OCI-LY3 (cell line): ENCODE results near the gene DNM1.

ENCODE experiments used
- H2AFZ ChIP-seq: fragments of 200-600, 300-600 bp; shearing (Covaris generic); 2 replicates; pipeline ENCODE4 v1.6.0; 2014; ENCODE audit warnings: antibody characterized with exemption, low read depth, low read length
- H3K27ac ChIP-seq: fragments of 200-600, 300-600 bp; sonication (generic); 2 replicates; pipeline ENCODE4 v1.5.1; 2014; ENCODE audit warnings: mild to moderate bottlenecking, low read length, moderate library complexity, mixed read lengths
- H3K27me3 ChIP-seq: fragments of 200-600, 300-600 bp; sonication (generic); 2 replicates; pipeline ENCODE4 v1.6.1; 2014; ENCODE audit warnings: low read depth, low read length, mixed read lengths
- H3K36me3 ChIP-seq: fragments of 200-600, 300-600 bp; sonication (generic); replicated peaks from 2 replicates; pipeline ENCODE3; 2014; ENCODE audit warnings: low read depth, low read length, mixed read lengths
- H3K4me1 ChIP-seq: fragments of 300-600, 200-600 bp; sonication (generic); 2 replicates; pipeline ENCODE4 v1.6.1; 2014; ENCODE audit warnings: low read length, mixed read lengths
- H3K4me2 ChIP-seq: fragments of 200-600, 300-600 bp; sonication (generic); 2 replicates; pipeline ENCODE4 v1.6.1; 2014; ENCODE audit warnings: low read length, mixed read lengths
- H3K4me3 ChIP-seq: fragments of 300-600, 200-600 bp; sonication (generic); 2 replicates; pipeline ENCODE4 v1.5.1; 2014; ENCODE audit warnings: antibody characterized with exemption, mild to moderate bottlenecking, low read length, moderate library complexity
- H3K79me2 ChIP-seq: fragments of 300-600, 200-600 bp; shearing (Covaris generic); 2 replicates; pipeline ENCODE4 v1.6.1; 2014; ENCODE audit warnings: mild to moderate bottlenecking, low read length, mixed read lengths
- H3K9ac ChIP-seq: fragments of 300-600, 200-600 bp; shearing (Covaris generic); 2 replicates; pipeline ENCODE4 v1.6.0; 2014; ENCODE audit warnings: mild to moderate bottlenecking, low read length, moderate library complexity
- H3K9me3 ChIP-seq: fragments of 200-600, 300-600 bp; shearing (Covaris generic); 2 replicates; pipeline ENCODE4 v1.6.1; 2014; ENCODE audit warnings: low read length, mixed read lengths; ENCODE audit not compliant: insufficient read depth
- H4K20me1 ChIP-seq: fragments of 200-600, 300-600 bp; sonication (generic); 2 replicates; pipeline ENCODE4 v1.6.1; 2016; ENCODE audit warnings: low read length, mixed read lengths; ENCODE audit not compliant: insufficient read depth
- CTCF ChIP-seq: fragments of 200-600, 300-600 bp; sonication (generic); IDR thresholded peaks from 2 replicates; pipeline ENCODE4 v1.5.1; 2014; ENCODE audit warnings: antibody characterized with exemption, low read length, low read depth
- EZH2phosphoT487 ChIP-seq: fragments of 200-600 bp; shearing (Covaris generic); IDR thresholded peaks from 2 replicates; pipeline ENCODE4 v1.6.1; 2018; ENCODE audit warnings: antibody characterized with exemption, mixed run types, low read depth

The DNM1 gene

GRCh38 chr9:128253140-128253990 lies 50.2 kb downstream of the DNM1 start:
- peaks cover 18% of the 10 kb centered on the region for H3K27me3 ChIP-seq
- H2AFZ ChIP-seq = no peak overlapping the region

GRCh38 chr9:128253991-128254346 lies 50.8 kb downstream of the DNM1 start:
- no peak overlapping the region for H3K4me3 ChIP-seq
- no peak overlapping the region for H3K27ac ChIP-seq
- TF ChIP-seq EZH2phosphoT487 (no peak), CTCF (no peak)
- H3K27me3 ChIP-seq = peaks cover 18% of the 10 kb centered on the region
- H3K4me2 ChIP-seq = no peak overlapping the region
- no peaks in the 10 kb centered on the region for H3K36me3 ChIP-seq
- no peaks in the 10 kb centered on the region for H3K4me1 ChIP-seq
- H2AFZ ChIP-seq = no peak overlapping the region
- H3K79me2 ChIP-seq = no peaks in the 10 kb centered on the region
- no peaks in the 10 kb centered on the region for H3K9me3 ChIP-seq
- no peaks in the 10 kb centered on the region for H4K20me1 ChIP-seq
- H3K9ac ChIP-seq = no peak overlapping the region

More at GRCh38 chr9:128253140-128253990, 50.2 kb downstream of the DNM1 start:
- H3K4me2 ChIP-seq = peak overlapping the region; percentile 12; the same call in 1 of the 2 replicates
- no peaks in the 10 kb centered on the region for H3K36me3 ChIP-seq
- no peaks in the 10 kb centered on the region for H3K4me1 ChIP-seq
- no peak overlapping the region for H3K9ac ChIP-seq
- no peaks in the 10 kb centered on the region for H4K20me1 ChIP-seq
- H3K4me3 ChIP-seq = no peak overlapping the region
- no peak overlapping the region for H3K27ac ChIP-seq
- H3K79me2 ChIP-seq = no peaks in the 10 kb centered on the region
- no peaks in the 10 kb centered on the region for H3K9me3 ChIP-seq
- TF ChIP-seq CTCF (no peak), EZH2phosphoT487 (no peak)

GRCh38 chr9:128254362-128254761 lies 51.2 kb downstream of the DNM1 start:
- Histone ChIP-seq H3K79me2 (no peaks in the 10 kb centered on the region), H3K27me3 (peaks cover 18% of the 10 kb centered on the region), H3K36me3 (no peaks in the 10 kb centered on the region), H3K9ac (no peak overlapping the region), H3K4me3 (no peak overlapping the region), H4K20me1 (no peaks in the 10 kb centered on the region), H3K27ac (no peak overlapping the region), H3K9me3 (no peaks in the 10 kb centered on the region), H3K4me1 (no peaks in the 10 kb centered on the region), H2AFZ (no peak overlapping the region), H3K4me2 (no peak overlapping the region)
- no peak for TF ChIP-seq CTCF
- no peak for TF ChIP-seq EZH2phosphoT487

- Histone ChIP-seq H3K79me2 (no peaks in the 10 kb centered on the region), H3K36me3 (no peaks in the 10 kb centered on the region), H3K9me3 (no peaks in the 10 kb centered on the region), H3K9ac (no peak overlapping the region), H3K4me1 (no peaks in the 10 kb centered on the region), H3K27ac (no peak overlapping the region), H3K4me3 (no peak overlapping the region), H3K4me2 (no peak overlapping the region), H2AFZ (no peak overlapping the region), H4K20me1 (no peaks in the 10 kb centered on the region), H3K27me3 (peaks cover 18% of the 10 kb centered on the region)
- peak; percentile 78 for TF ChIP-seq CTCF
- no peak for TF ChIP-seq EZH2phosphoT487
These were observed 51.9 kb downstream of the DNM1 start for GRCh38 chr9:128254855-128255759.
